ENCODE measurements around the gene NEDD8.

NEDD8 gene

DNA sequence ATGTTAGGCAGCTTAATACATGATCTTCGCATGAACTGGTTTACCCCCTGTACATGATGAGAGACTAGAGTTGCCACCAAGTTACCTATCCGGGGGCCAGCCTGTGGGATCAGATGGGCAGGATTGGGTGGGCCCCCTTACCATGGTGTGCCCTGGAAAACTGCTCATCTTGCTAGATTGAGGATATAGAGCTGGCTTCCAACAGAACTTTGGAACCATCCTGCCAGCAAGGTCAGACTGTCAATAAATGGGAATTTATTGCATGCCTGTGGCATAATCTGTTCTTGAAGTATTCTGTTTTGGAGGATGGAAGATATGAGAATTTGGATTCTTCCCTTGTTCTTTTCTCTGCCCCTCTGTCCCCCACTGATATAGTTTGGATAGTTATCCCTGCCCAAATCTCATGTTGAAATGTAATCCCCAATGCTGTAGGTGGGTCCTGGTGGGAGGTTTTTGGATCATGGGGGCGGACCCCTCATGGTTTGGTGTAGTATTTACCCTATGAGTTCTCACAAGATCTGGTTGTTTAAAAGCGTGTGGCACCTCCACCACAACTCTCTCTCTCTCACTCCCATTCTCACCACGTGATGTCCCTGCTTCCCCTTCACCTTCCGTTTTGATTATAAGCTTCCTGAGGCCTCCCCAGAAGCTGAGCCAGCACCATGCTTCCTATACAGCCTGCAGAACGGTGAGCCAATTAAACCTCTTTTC lies 33.2 kb downstream of the NEDD8 start:
- Histone ChIP-seq H3K27ac (ENCODE audit: low read depth, low read length) (no peak overlapping the region), H3K9ac (ENCODE audit: low read depth in 1 of 2, low read length in 2 of 2) (no peak overlapping the region)

GRCh38 chr14:24197056-24197450 lies 35.1 kb downstream of the NEDD8 start:
- H3K4me3 ChIP-seq (ENCODE audit: low read depth in 1 of 2, low read length in 2 of 2), result peak overlapping the region in 1 of 2 donors; percentile 80

More for the DNA sequence above, 33.2 kb downstream of the NEDD8 start:
- H3K27me3 ChIP-seq (ENCODE audit: control insufficient read depth in 1 of 2, insufficient read depth in 2 of 2, low read length in 2 of 2), result no peaks in the 10 kb centered on the region
- H3K9me3 ChIP-seq (ENCODE audit: control insufficient read depth in 1 of 2, low read length in 2 of 2), result no peaks in the 10 kb centered on the region
- H3K4me1 ChIP-seq (ENCODE audit: control insufficient read depth in 1 of 2, insufficient read depth in 2 of 2, low read length in 2 of 2), result peaks cover 24 to 28% of the 10 kb centered on the region in 2 donors
- H3K36me3 ChIP-seq (ENCODE audit: control insufficient read depth in 1 of 2, insufficient read depth in 2 of 2, low read length in 2 of 2), result peaks cover 0 to 9% of the 10 kb centered on the region in 2 donors
- H3K4me3 ChIP-seq (ENCODE audit: low read depth in 1 of 2, low read length in 2 of 2), result no peak overlapping the region

GRCh38 chr14:24196071-24197055 lies 35.8 kb downstream of the NEDD8 start:
- H3K36me3 ChIP-seq (ENCODE audit: control insufficient read depth in 1 of 2, insufficient read depth in 2 of 2, low read length in 2 of 2), result peaks cover 7 to 17% of the 10 kb centered on the region in 2 donors
- peak overlapping the region; percentile 80 to 89 for H3K4me3 ChIP-seq (ENCODE audit: low read depth in 1 of 2, low read length in 2 of 2)
- H3K27ac ChIP-seq (ENCODE audit: low read depth, low read length), result peak overlapping the region; percentile 97
- peak overlapping the region; percentile 72 to 93 for H3K9ac ChIP-seq (ENCODE audit: low read depth in 1 of 2, low read length in 2 of 2)
- no peaks in the 10 kb centered on the region for H3K9me3 ChIP-seq (ENCODE audit: control insufficient read depth in 1 of 2, low read length in 2 of 2)
- no peaks in the 10 kb centered on the region for H3K27me3 ChIP-seq (ENCODE audit: control insufficient read depth in 1 of 2, insufficient read depth in 2 of 2, low read length in 2 of 2)
- H3K4me1 ChIP-seq (ENCODE audit: control insufficient read depth in 1 of 2, insufficient read depth in 2 of 2, low read length in 2 of 2), result peaks cover 26 to 29% of the 10 kb centered on the region in 2 donors

More at GRCh38 chr14:24197056-24197450, 35.1 kb downstream of the NEDD8 start:
- H3K27ac ChIP-seq (ENCODE audit: low read depth, low read length), result no peak overlapping the region
- no peaks in the 10 kb centered on the region for H3K27me3 ChIP-seq (ENCODE audit: control insufficient read depth in 1 of 2, insufficient read depth in 2 of 2, low read length in 2 of 2)
- H3K4me1 ChIP-seq (ENCODE audit: control insufficient read depth in 1 of 2, insufficient read depth in 2 of 2, low read length in 2 of 2), result peaks cover 26 to 29% of the 10 kb centered on the region in 2 donors
- H3K9ac ChIP-seq (ENCODE audit: low read depth in 1 of 2, low read length in 2 of 2), result no peak overlapping the region
- no peaks in the 10 kb centered on the region for H3K9me3 ChIP-seq (ENCODE audit: control insufficient read depth in 1 of 2, low read length in 2 of 2)
- peaks cover 5 to 15% of the 10 kb centered on the region in 2 donors for H3K36me3 ChIP-seq (ENCODE audit: control insufficient read depth in 1 of 2, insufficient read depth in 2 of 2, low read length in 2 of 2)

- Histone ChIP-seq H3K9ac (ENCODE audit: low read depth in 1 of 2, low read length in 2 of 2) (peak within 1 kb of the TSS; percentile 72 to 93), H3K9me3 (ENCODE audit: control insufficient read depth in 1 of 2, low read length in 2 of 2) (no peaks in the 10 kb centered on the region), H3K4me1 (ENCODE audit: control insufficient read depth in 1 of 2, insufficient read depth in 2 of 2, low read length in 2 of 2) (peaks cover 26 to 29% of the 10 kb centered on the region in 2 donors), H3K36me3 (ENCODE audit: control insufficient read depth in 1 of 2, insufficient read depth in 2 of 2, low read length in 2 of 2) (peaks cover 8 to 23% of the 10 kb centered on the region in 2 donors), H3K27me3 (ENCODE audit: control insufficient read depth in 1 of 2, insufficient read depth in 2 of 2, low read length in 2 of 2) (no peaks in the 10 kb centered on the region), H3K4me3 (ENCODE audit: low read depth in 1 of 2, low read length in 2 of 2) (peak within 1 kb of the TSS; percentile 80 to 89), H3K27ac (ENCODE audit: low read depth, low read length) (peak within 1 kb of the TSS; percentile 97)
Observed at GRCh38 chr14:24195186-24196070, 36.7 kb downstream of the NEDD8 start, which contains the start of gene TM9SF1. TSS of gene TM9SF1 (minus strand) at chr14:24195441. CDS start at chr14:24195019, 422 bp downstream.

DNA sequence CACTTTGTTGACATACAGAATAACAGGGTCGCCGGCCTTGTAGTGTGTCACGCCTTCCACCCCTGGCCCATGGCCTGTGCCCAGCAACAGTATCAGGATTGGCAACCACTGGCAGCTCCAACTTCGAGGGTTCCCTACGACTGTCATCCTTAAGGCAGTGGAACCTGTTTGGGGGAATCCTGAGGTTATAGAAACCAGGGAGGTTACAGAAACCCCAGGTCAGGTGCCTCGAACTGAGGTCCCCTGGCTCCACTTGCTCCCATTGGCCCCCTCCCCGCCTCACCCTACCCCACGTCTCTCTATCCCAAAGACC lies 37.3 kb downstream of the NEDD8 start:
- H3K9ac ChIP-seq (ENCODE audit: low read depth in 1 of 2, low read length in 2 of 2), result peak overlapping the region; percentile 72 to 93
- H3K36me3 ChIP-seq (ENCODE audit: control insufficient read depth in 1 of 2, insufficient read depth in 2 of 2, low read length in 2 of 2), result peaks cover 10 to 29% of the 10 kb centered on the region in 2 donors
- H3K27me3 ChIP-seq (ENCODE audit: control insufficient read depth in 1 of 2, insufficient read depth in 2 of 2, low read length in 2 of 2), result no peaks in the 10 kb centered on the region
- H3K4me1 ChIP-seq (ENCODE audit: control insufficient read depth in 1 of 2, insufficient read depth in 2 of 2, low read length in 2 of 2), result peaks cover 26 to 29% of the 10 kb centered on the region in 2 donors
- peak overlapping the region; percentile 97 for H3K27ac ChIP-seq (ENCODE audit: low read depth, low read length)
- H3K4me3 ChIP-seq (ENCODE audit: low read depth in 1 of 2, low read length in 2 of 2), result peak overlapping the region; percentile 80 to 89
- H3K9me3 ChIP-seq (ENCODE audit: control insufficient read depth in 1 of 2, low read length in 2 of 2), result no peaks in the 10 kb centered on the region

DNA sequence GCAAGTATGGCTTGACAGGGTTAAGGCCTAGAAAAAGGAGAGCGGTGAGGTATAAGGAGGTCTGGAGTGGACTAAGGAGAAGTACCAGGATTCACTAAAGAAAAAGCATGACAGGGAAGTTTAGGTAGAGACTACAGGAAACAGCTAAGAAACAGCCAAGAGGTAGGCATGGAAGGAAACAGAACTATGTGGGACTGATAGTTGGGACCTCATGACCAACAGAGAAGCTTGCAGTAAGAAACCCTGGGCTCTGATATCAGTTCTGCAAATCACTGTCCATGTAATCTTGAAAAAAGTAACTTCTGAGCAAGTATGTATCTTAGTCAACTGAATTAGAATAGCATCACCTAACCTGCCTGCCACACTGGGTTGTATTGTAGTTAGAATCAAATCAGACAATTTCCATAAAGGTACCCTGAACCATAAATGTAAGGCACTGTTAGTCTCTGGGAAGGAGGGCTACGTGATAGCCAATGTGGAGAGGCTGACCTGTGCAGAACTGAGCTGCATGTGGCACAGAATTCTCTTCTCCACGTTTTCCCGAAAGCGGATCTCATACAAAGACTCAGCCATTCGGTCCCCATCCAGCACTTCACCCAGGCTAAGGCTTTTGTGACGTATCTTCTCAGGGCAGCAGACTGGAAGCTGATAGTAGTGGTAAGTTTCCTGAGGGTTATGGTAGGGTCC lies 37.8 kb downstream of the NEDD8 start:
- H3K27me3 ChIP-seq (ENCODE audit: control insufficient read depth in 1 of 2, insufficient read depth in 2 of 2, low read length in 2 of 2), result no peaks in the 10 kb centered on the region
- H3K36me3 ChIP-seq (ENCODE audit: control insufficient read depth in 1 of 2, insufficient read depth in 2 of 2, low read length in 2 of 2), result peaks cover 10 to 31% of the 10 kb centered on the region in 2 donors
- peak overlapping the region; percentile 80 to 89 for H3K4me3 ChIP-seq (ENCODE audit: low read depth in 1 of 2, low read length in 2 of 2)
- H3K9ac ChIP-seq (ENCODE audit: low read depth in 1 of 2, low read length in 2 of 2), result peak overlapping the region; percentile 72 to 93
- peaks cover 28 to 29% of the 10 kb centered on the region in 2 donors for H3K4me1 ChIP-seq (ENCODE audit: control insufficient read depth in 1 of 2, insufficient read depth in 2 of 2, low read length in 2 of 2)
- no peaks in the 10 kb centered on the region for H3K9me3 ChIP-seq (ENCODE audit: control insufficient read depth in 1 of 2, low read length in 2 of 2)
- H3K27ac ChIP-seq (ENCODE audit: low read depth, low read length), result no peak overlapping the region

GRCh38 chr14:24192933-24193332 lies 39.2 kb downstream of the NEDD8 start:
- H3K27me3 ChIP-seq (ENCODE audit: control insufficient read depth in 1 of 2, insufficient read depth in 2 of 2, low read length in 2 of 2), result no peaks in the 10 kb centered on the region
- H3K27ac ChIP-seq (ENCODE audit: low read depth, low read length), result no peak overlapping the region
- peaks cover 28% of the 10 kb centered on the region in 2 donors for H3K4me1 ChIP-seq (ENCODE audit: control insufficient read depth in 1 of 2, insufficient read depth in 2 of 2, low read length in 2 of 2)
- no peaks in the 10 kb centered on the region for H3K9me3 ChIP-seq (ENCODE audit: control insufficient read depth in 1 of 2, low read length in 2 of 2)
- H3K9ac ChIP-seq (ENCODE audit: low read depth in 1 of 2, low read length in 2 of 2), result no peak overlapping the region
- peaks cover 10 to 31% of the 10 kb centered on the region in 2 donors for H3K36me3 ChIP-seq (ENCODE audit: control insufficient read depth in 1 of 2, insufficient read depth in 2 of 2, low read length in 2 of 2)
- H3K4me3 ChIP-seq (ENCODE audit: low read depth in 1 of 2, low read length in 2 of 2), result no peak overlapping the region

DNA sequence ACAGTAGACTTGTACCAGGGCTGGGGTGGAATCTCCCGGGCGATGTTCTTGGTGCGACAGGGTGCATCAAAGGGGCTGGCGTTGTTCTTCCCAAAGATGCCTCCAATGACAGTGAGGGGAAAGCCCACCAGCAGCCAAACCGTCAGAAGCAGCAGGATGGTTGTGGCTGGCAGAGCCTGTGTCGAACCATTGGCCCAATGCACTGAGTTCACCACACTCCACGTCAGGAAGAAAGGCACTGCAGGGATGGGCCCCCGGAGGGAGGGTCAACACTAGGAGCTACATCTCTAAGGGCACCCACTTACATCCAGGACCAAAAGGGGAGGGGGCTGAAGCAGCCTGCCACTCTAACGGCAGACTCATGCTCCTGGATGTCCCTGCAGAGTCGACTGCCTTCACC lies 41.8 kb downstream of the NEDD8 start:
- H3K9me3 ChIP-seq (ENCODE audit: control insufficient read depth in 1 of 2, low read length in 2 of 2), result no peaks in the 10 kb centered on the region
- H3K27me3 ChIP-seq (ENCODE audit: control insufficient read depth in 1 of 2, insufficient read depth in 2 of 2, low read length in 2 of 2), result no peaks in the 10 kb centered on the region
- peaks cover 25 to 29% of the 10 kb centered on the region in 2 donors for H3K4me1 ChIP-seq (ENCODE audit: control insufficient read depth in 1 of 2, insufficient read depth in 2 of 2, low read length in 2 of 2)
- no peak overlapping the region for H3K4me3 ChIP-seq (ENCODE audit: low read depth in 1 of 2, low read length in 2 of 2)
- no peak overlapping the region for H3K9ac ChIP-seq (ENCODE audit: low read depth in 1 of 2, low read length in 2 of 2)
- peaks cover 19 to 46% of the 10 kb centered on the region in 2 donors for H3K36me3 ChIP-seq (ENCODE audit: control insufficient read depth in 1 of 2, insufficient read depth in 2 of 2, low read length in 2 of 2)
- no peak overlapping the region for H3K27ac ChIP-seq (ENCODE audit: low read depth, low read length)

DNA sequence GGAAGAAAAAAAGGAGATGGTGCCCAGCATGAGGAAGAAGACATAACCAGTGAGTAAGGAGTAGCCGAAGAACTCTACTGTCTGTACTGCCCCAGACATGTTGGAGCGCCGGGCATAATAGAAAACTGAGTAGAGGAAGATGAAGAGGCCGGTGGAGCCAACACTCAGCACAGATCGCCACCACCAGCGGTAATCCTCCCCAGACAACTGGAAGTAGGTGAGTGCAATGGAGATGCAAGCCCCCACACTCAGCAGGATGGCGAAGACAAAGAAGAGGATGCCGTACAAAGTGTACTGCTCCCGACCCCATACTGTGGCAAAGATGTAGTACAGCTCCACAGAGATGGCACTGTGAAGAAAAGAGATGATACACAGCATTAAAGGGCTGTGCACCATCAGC lies 42.7 kb downstream of the NEDD8 start:
- H3K4me3 ChIP-seq (ENCODE audit: low read depth in 1 of 2, low read length in 2 of 2), result peak overlapping the region in 1 of 2 donors; percentile 79
- H3K27me3 ChIP-seq (ENCODE audit: control insufficient read depth in 1 of 2, insufficient read depth in 2 of 2, low read length in 2 of 2), result no peaks in the 10 kb centered on the region
- no peak overlapping the region for H3K9ac ChIP-seq (ENCODE audit: low read depth in 1 of 2, low read length in 2 of 2)
- H3K4me1 ChIP-seq (ENCODE audit: control insufficient read depth in 1 of 2, insufficient read depth in 2 of 2, low read length in 2 of 2), result peaks cover 20 to 24% of the 10 kb centered on the region in 2 donors
- no peak overlapping the region for H3K27ac ChIP-seq (ENCODE audit: low read depth, low read length)
- no peaks in the 10 kb centered on the region for H3K9me3 ChIP-seq (ENCODE audit: control insufficient read depth in 1 of 2, low read length in 2 of 2)
- peaks cover 27 to 55% of the 10 kb centered on the region in 2 donors for H3K36me3 ChIP-seq (ENCODE audit: control insufficient read depth in 1 of 2, insufficient read depth in 2 of 2, low read length in 2 of 2)

All from duodenal mucosa (tissue), 2 donors.